A549 (cell line): Measurements from ENCODE around the gene ARMC9. TPM values are rescaled to one million over a fixed set of nuclear protein-coding genes. Genes with fewer than 3 reads are reported as not detected.

Experiments used
- ATAC-seq, 2 experiments: fragments of 200-7000 bp in 1 of 2; fragments of >200 bp in 1 of 2; cut with Nextera tagmentation in 1 of 2; cut with Tn5 transposase in 1 of 2; 3 replicates each; pipeline versions ENCODE4 v1.8.0 to v1.9.1; 2018 to 2020; ENCODE audit warnings: mild to moderate bottlenecking in 1 of 2, moderate library complexity in 1 of 2
- CTCF ChIA-PET: fragments of 300-600 bp; sonication (Branson Sonifier 250); formaldehyde crosslinking; extraction: SDS; loops from one replicate; lab custom pipeline; 2021; ENCODE audit warnings: antibody characterized with exemption, inconsistent platforms; lab: Yijun Ruan, JAX
- POLR2A ChIA-PET: fragments of 350-600 bp; formaldehyde crosslinking; extraction: SDS; loops from one replicate; lab custom pipeline; 2021; ENCODE audit warnings: antibody characterized with exemption, inconsistent platforms; lab: Yijun Ruan, JAX
- DNase-seq, 2 experiments: peaks; one replicate each; pipeline versions ENCODE4 v3.0.0 to v3.0.0-alpha.2; 2011 to 2016; ENCODE audit warnings: low read depth in 1 of 2, low spot score in 1 of 2
- FAIRE-seq: peaks from 2 replicates; lab custom pipeline; 2011; peaks lifted over from hg19 to GRCh38; lab: Jason Lieb, UNC
- H3K27ac ChIP-seq, 2 experiments: fragments of >200 bp; sonication (Bioruptor Twin); formaldehyde crosslinking; 3 replicates each; pipeline ENCODE4 v1.5.1; 2016 to 2017
- H3K4me1 ChIP-seq: fragments of >200 bp; sonication (Bioruptor Twin); formaldehyde crosslinking; 3 replicates; pipeline ENCODE4 v1.6.1; 2016
- H3K4me2 ChIP-seq: fragments of >200 bp; sonication (Bioruptor Twin); formaldehyde crosslinking; 3 replicates; pipeline ENCODE4 v1.6.1; 2016
- H3K4me3 ChIP-seq: fragments of >200 bp; sonication (Bioruptor Twin); formaldehyde crosslinking; 3 replicates; pipeline ENCODE4 v1.5.1; 2016
- H3K9me3 ChIP-seq: fragments of >200 bp; sonication (Bioruptor Twin); formaldehyde crosslinking; 3 replicates; pipeline ENCODE4 v1.6.1; 2016
- ATOH8 ChIP-seq: fragments of 250-450 bp; sonication (Bioruptor Pico); IDR thresholded peaks from 2 replicates; pipeline ENCODE4 v1.5.0; 2020; ENCODE audit warnings: low read depth, mild to moderate bottlenecking, moderate library complexity
- CBX8 ChIP-seq: fragments of 200-600 bp; sonication (generic); IDR thresholded peaks from 2 replicates; pipeline ENCODE4 v1.6.1; 2016
- E2F6 ChIP-seq: IDR thresholded peaks from 2 replicates; pipeline ENCODE4 v1.6.1; 2012; ENCODE audit warnings: low read depth, borderline replicate concordance
- EHMT2 ChIP-seq: fragments of 200-600 bp; sonication (generic); IDR thresholded peaks from 2 replicates; pipeline ENCODE4 v1.6.1; 2016; ENCODE audit warnings: antibody characterized with exemption, low read depth, mild to moderate bottlenecking, moderate library complexity
- ESRRA ChIP-seq: fragments of 150-350 bp; IDR thresholded peaks from 2 replicates; pipeline ENCODE4 v1.6.1; 2014; ENCODE audit warnings: mild to moderate bottlenecking, low read length, borderline replicate concordance
- FOSB ChIP-seq: fragments of 250-450 bp; sonication (Bioruptor Pico); IDR thresholded peaks from 2 replicates; pipeline ENCODE4 v1.5.0; 2020; ENCODE audit warnings: mild to moderate bottlenecking, moderate library complexity
- FOSL2 ChIP-seq, 2 experiments: fragments of 450-650 bp in 1 of 2; fragments of >200 bp in 1 of 2; sonication (Bioruptor Twin) in 1 of 2; formaldehyde crosslinking; IDR thresholded peaks; 2 replicates each; pipeline versions ENCODE4 v1.5.0 to v1.6.1; 2016 to 2020; ENCODE audit warnings: mild to moderate bottlenecking in 1 of 2, moderate library complexity in 1 of 2
- FOXS1 ChIP-seq: fragments of 250-450 bp; sonication (Bioruptor Pico); IDR thresholded peaks from 2 replicates; pipeline ENCODE4 v1.5.0; 2020; ENCODE audit warnings: mild to moderate bottlenecking, moderate library complexity
- GATA3 ChIP-seq: IDR thresholded peaks from 2 replicates; pipeline ENCODE4 v1.6.1; 2012; ENCODE audit warnings: borderline replicate concordance
- HEYL ChIP-seq: fragments of 250-450 bp; sonication (Bioruptor Pico); IDR thresholded peaks from 2 replicates; pipeline ENCODE4 v1.8.0; 2021; ENCODE audit warnings: mild to moderate bottlenecking, moderate library complexity
- HOXA7 ChIP-seq: fragments of 250-450 bp; sonication (Bioruptor Pico); IDR thresholded peaks from 2 replicates; pipeline ENCODE4 v1.5.0; 2020; ENCODE audit warnings: mild to moderate bottlenecking, moderate library complexity
- JUN ChIP-seq, 2 experiments: fragments of >200 bp; sonication (Bioruptor Twin); formaldehyde crosslinking; IDR thresholded peaks; 2 replicates in 1 of 2; 3 replicates in 1 of 2; pipeline ENCODE4 v1.6.1; 2016 to 2017
- KDM5A ChIP-seq: fragments of 200-600 bp; sonication (generic); IDR thresholded peaks from 2 replicates; pipeline ENCODE4 v1.6.1; 2016; ENCODE audit warnings: antibody characterized with exemption, mild to moderate bottlenecking
- MAFK ChIP-seq: fragments of 450-650 bp; IDR thresholded peaks from 2 replicates; pipeline ENCODE4 v1.6.1; 2014; ENCODE audit not compliant: partially characterized antibody
- MAZ ChIP-seq: fragments of 150-350 bp; IDR thresholded peaks from 2 replicates; pipeline ENCODE4 v1.6.1; 2014; ENCODE audit warnings: antibody characterized with exemption, low read depth, low read length, borderline replicate concordance
- NPAS2 ChIP-seq: fragments of 250-450 bp; sonication (Bioruptor Pico); IDR thresholded peaks from 2 replicates; pipeline ENCODE4 v1.8.0; 2022; ENCODE audit warnings: mild to moderate bottlenecking, moderate library complexity, borderline replicate concordance
- POLR2A ChIP-seq: IDR thresholded peaks from 2 replicates; pipeline ENCODE4 v1.6.1; 2012; ENCODE audit warnings: mild to moderate bottlenecking, low read length
- POLR2AphosphoS2 ChIP-seq: conservative IDR thresholded peaks from 2 replicates; pipeline ENCODE4 v1.6.1; 2012; ENCODE audit warnings: low read length, improper control_type of control experiment, inconsistent platforms
- TP53 ChIP-seq: fragments of 250-450 bp; sonication (Bioruptor Pico); IDR thresholded peaks from 2 replicates; pipeline ENCODE4 v1.5.0; 2021; ENCODE audit warnings: mild to moderate bottlenecking, moderate library complexity
- WGBS: methylation state at CpG from one replicate; pipeline ENCODE4 v1.1.6; 2017; ENCODE audit errors: missing lambda C conversion rate; 5-methylcytosine and 5-hydroxymethylcytosine counted together
- polyA plus RNA-seq, 4 experiments: library from polyadenylated mRNA; depleted of rRNA in 3 of 4; stranded (reverse); fragments of >200 nt; fragmentation: RNase III in 1 of 4; extraction: RNeasy Plus Mini Kit Qiagen cat#74134 plus additional on column Dnase treatment in 1 of 4; gene quantifications; 2 replicates in 3 of 4; 3 replicates in 1 of 4; pipeline ENCODE4 v1.2.3, GENCODE V29; 2011 to 2017
- small RNA-seq, 6 experiments: library from RNA; depleted of rRNA; stranded (forward); fragments of <200 nt; gene quantifications; one replicate each; pipeline ENCODE3, GENCODE V24; 2012
- TF ChIP-seq, protein P1 (sequence below): fragments of >200 bp; sonication (Bioruptor Twin); formaldehyde crosslinking; IDR thresholded peaks from 3 replicates; pipeline ENCODE4 v1.6.1; 2016
- TF ChIP-seq, protein P2 (sequence below): fragments of 250-450 bp; sonication (Bioruptor Pico); IDR thresholded peaks from 2 replicates; pipeline ENCODE4 v1.5.0; 2021; ENCODE audit warnings: mild to moderate bottlenecking, moderate library complexity, borderline replicate concordance

The ARMC9 gene
- polyA plus RNA-seq, 2 of the 4 experiments (the other 2 are of a cell fraction): 12.0 to 14.1 TPM

DNA sequence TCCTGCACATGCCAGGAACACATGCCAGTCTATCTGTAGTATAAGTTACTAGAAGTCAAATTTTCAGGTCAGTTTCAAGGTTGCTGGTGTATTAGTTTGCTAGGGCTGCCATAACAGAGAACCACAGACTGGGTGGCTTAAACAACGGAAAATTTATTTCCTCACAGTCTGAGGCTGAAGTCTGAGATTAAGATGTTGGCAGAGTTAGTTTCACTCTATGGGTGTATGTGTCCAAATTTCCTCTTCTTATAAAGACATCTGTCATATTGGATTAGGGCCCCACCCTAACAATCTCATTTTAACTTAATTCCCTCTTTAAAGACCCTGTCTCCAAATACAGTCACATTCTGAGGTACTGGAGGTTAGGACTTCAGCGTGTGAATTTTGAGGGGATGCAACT, 223.6 kb downstream of the ARMC9 start:
- WGBS: 89% methylated on average over 2 of the region's 2 CpGs
- no peak for ATAC-seq
- Histone ChIP-seq H3K4me2 (no peak overlapping the region), H3K27ac (no peak overlapping the region), H3K4me1 (no peaks in the 10 kb centered on the region), H3K4me3 (no peak overlapping the region), H3K9me3 (no peaks in the 10 kb centered on the region)
- POLR2A ChIA-PET: no interaction called here
- TF ChIP-seq MAFK (no peak), EHMT2 (no peak), TP53 (no peak), GATA3 (no peak), E2F6 (no peak), FOSL2 (IDR thresholded peaks at IDR 0.05) (no peak), FOSL2 (CRISPR knock-in tag; IDR thresholded peaks at IDR 0.05) (no peak), ATOH8 (no peak), FOXS1 (no peak), POLR2A (no peak), KDM5A (no peak), MAZ (no peak), NPAS2 (CRISPR knock-in tag) (no peak), HOXA7 (CRISPR knock-in tag) (no peak)
- TF ChIP-seq, protein P1, sequence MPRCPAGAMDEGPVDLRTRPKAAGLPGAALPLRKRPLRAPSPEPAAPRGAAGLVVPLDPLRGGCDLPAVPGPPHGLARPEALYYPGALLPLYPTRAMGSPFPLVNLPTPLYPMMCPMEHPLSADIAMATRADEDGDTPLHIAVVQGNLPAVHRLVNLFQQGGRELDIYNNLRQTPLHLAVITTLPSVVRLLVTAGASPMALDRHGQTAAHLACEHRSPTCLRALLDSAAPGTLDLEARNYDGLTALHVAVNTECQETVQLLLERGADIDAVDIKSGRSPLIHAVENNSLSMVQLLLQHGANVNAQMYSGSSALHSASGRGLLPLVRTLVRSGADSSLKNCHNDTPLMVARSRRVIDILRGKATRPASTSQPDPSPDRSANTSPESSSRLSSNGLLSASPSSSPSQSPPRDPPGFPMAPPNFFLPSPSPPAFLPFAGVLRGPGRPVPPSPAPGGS: no peak
- TF ChIP-seq, protein P2, sequence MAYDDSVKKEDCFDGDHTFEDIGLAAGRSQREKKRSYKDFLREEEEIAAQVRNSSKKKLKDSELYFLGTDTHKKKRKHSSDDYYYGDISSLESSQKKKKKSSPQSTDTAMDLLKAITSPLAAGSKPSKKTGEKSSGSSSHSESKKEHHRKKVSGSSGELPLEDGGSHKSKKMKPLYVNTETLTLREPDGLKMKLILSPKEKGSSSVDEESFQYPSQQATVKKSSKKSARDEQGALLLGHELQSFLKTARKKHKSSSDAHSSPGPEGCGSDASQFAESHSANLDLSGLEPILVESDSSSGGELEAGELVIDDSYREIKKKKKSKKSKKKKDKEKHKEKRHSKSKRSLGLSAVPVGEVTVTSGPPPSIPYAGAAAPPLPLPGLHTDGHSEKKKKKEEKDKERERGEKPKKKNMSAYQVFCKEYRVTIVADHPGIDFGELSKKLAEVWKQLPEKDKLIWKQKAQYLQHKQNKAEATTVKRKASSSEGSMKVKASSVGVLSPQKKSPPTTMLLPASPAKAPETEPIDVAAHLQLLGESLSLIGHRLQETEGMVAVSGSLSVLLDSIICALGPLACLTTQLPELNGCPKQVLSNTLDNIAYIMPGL (CRISPR knock-in tag): no peak
- FAIRE-seq: no peak
- CTCF ChIA-PET: interaction anchor here (0.6 to 2.4 kb wide), 3 partner anchors 9 to 195 kb away, joined by 3 to 13 read pairs (median 6); no protein-coding TSS in a partner anchor
- DNase-seq: no peak

GRCh38 chr2:231423176-231423575, 224.7 kb downstream of the ARMC9 start:
- POLR2A ChIA-PET: no interaction called here
- no peak overlapping the region for H3K4me2 ChIP-seq
- CTCF ChIA-PET: interaction anchor here (1.0 to 1.6 kb wide), 3 partner anchors 10 to 59 kb away, joined by 3 to 7 read pairs (median 6); no protein-coding TSS in a partner anchor
- 90% methylated on average over 10 of the region's 10 CpGs for WGBS
- H3K27ac ChIP-seq: no peak overlapping the region
- H3K4me1 ChIP-seq: no peaks in the 10 kb centered on the region
- H3K9me3 ChIP-seq: no peaks in the 10 kb centered on the region
- H3K4me3 ChIP-seq: no peak overlapping the region
- DNase-seq (no peak), ATAC-seq (no peak), FAIRE-seq (no peak)
- TF ChIP-seq FOSB (CRISPR knock-in tag) (no peak), NPAS2 (CRISPR knock-in tag) (no peak), EHMT2 (no peak), ESRRA (no peak), CBX8 (no peak), JUN (IDR thresholded peaks at IDR 0.05) (no peak), POLR2AphosphoS2 (no peak), HEYL (no peak)

Small RNAs within 50 kb of the gene (small RNA-seq; reads per million reads assigned to genes)
- gene AC018738.1 (0 reads per million in 6 experiments), gene MIR4777 (0 to 1.2 (median 0) reads per million in 6 experiments)

Other genes starting within 250 kb of the ARMC9 start
- gene SPATA3, start 202.5 kb upstream of the ARMC9 start, polyA plus RNA-seq (2011; rRNA removed): not detected in 2 replicates
- gene SPATA3, start 202.5 kb upstream of the ARMC9 start, polyA plus RNA-seq (2017; fragmentation: RNase III; extraction: RNeasy Plus Mini Kit Qiagen cat#74134 plus additional on column Dnase treatment): not detected in 3 replicates
- gene C2orf72, start 161.1 kb upstream of the ARMC9 start, polyA plus RNA-seq (2011; rRNA removed): 7.4 and 12.7 TPM in 2 replicates
- gene C2orf72, start 161.1 kb upstream of the ARMC9 start, polyA plus RNA-seq (2017; fragmentation: RNase III; extraction: RNeasy Plus Mini Kit Qiagen cat#74134 plus additional on column Dnase treatment): 4.1 to 5.2 TPM (median 4.9 TPM) in 3 replicates
- 248 and 292 TPM in 2 replicates for gene PSMD1, start 141.8 kb upstream of the ARMC9 start, polyA plus RNA-seq (2011; rRNA removed)
- 113 to 127 TPM (median 122 TPM) in 3 replicates for gene PSMD1, start 141.8 kb upstream of the ARMC9 start, polyA plus RNA-seq (2017; fragmentation: RNase III; extraction: RNeasy Plus Mini Kit Qiagen cat#74134 plus additional on column Dnase treatment)
- gene HTR2B, start 73.6 kb upstream of the ARMC9 start, polyA plus RNA-seq (2011; rRNA removed): 1.4 and 1.5 TPM in 2 replicates
- gene HTR2B, start 73.6 kb upstream of the ARMC9 start, polyA plus RNA-seq (2017; fragmentation: RNase III; extraction: RNeasy Plus Mini Kit Qiagen cat#74134 plus additional on column Dnase treatment): 0.21 to 0.30 TPM (median 0.22 TPM) in 3 replicates
- 0.48 and 0.95 TPM in 2 replicates for gene B3GNT7, start 197.1 kb downstream of the ARMC9 start, polyA plus RNA-seq (2011; rRNA removed)
- gene B3GNT7, start 197.1 kb downstream of the ARMC9 start, polyA plus RNA-seq (2017; fragmentation: RNase III; extraction: RNeasy Plus Mini Kit Qiagen cat#74134 plus additional on column Dnase treatment): 0.71 to 1.3 TPM (median 0.96 TPM) in 3 replicates